GM23338 (cell line): Measurements from ENCODE around the gene KRTAP12-3. TPM values are rescaled to one million over a fixed set of nuclear protein-coding genes. Genes with fewer than 3 reads are reported as not detected.

Source experiments
- ATAC-seq: fragments of 200-7000 bp; cut with Tn5 transposase; 3 replicates; pipeline ENCODE4 v1.9.1; 2020
- DNase-seq: peaks from one replicate; pipeline ENCODE4 v3.0.0-alpha.2; 2015; ENCODE audit warnings: low spot score
- H2AFZ ChIP-seq: fragments of 200-600 bp; sonication (generic); 2 replicates; pipeline ENCODE4 v1.8.0; 2016; ENCODE audit warnings: antibody characterized with exemption, mild to moderate bottlenecking, moderate library complexity
- H3F3A ChIP-seq: fragments of 200-600 bp; sonication (generic); replicated peaks from 2 replicates; pipeline ENCODE4 v1.8.0; 2017; ENCODE audit warnings: antibody characterized with exemption, mixed run types, low read depth
- H3K27ac ChIP-seq: fragments of 200-600 bp; sonication (generic); 2 replicates; pipeline ENCODE4 v1.6.1; 2016; ENCODE audit warnings: low read depth
- H3K27me3 ChIP-seq: fragments of 200-600 bp; sonication (generic); 2 replicates; pipeline ENCODE4 v1.8.0; 2016; ENCODE audit warnings: mild to moderate bottlenecking, mixed run types, moderate library complexity; ENCODE audit not compliant: insufficient read depth
- H3K36me3 ChIP-seq: fragments of 200-600 bp; sonication (generic); 2 replicates; pipeline ENCODE4 v1.8.0; 2016; ENCODE audit warnings: mild to moderate bottlenecking; ENCODE audit not compliant: insufficient read depth
- H3K4me1 ChIP-seq: fragments of 200-600 bp; sonication (generic); 2 replicates; pipeline ENCODE4 v1.8.0; 2016; ENCODE audit warnings: mild to moderate bottlenecking, moderate library complexity; ENCODE audit not compliant: insufficient read depth
- H3K4me2 ChIP-seq: fragments of 200-600 bp; sonication (generic); 2 replicates; pipeline ENCODE4 v1.7.1; 2017; ENCODE audit warnings: mixed run types
- H3K4me3 ChIP-seq: fragments of 200-600 bp; sonication (generic); 2 replicates; pipeline ENCODE4 v1.6.1; 2016; ENCODE audit warnings: mixed run types
- H3K79me2 ChIP-seq: fragments of 200-600 bp; sonication (generic); replicated peaks from 2 replicates; pipeline ENCODE4 v1.8.0; 2017; ENCODE audit warnings: mild to moderate bottlenecking; ENCODE audit not compliant: insufficient read depth
- H3K9me2 ChIP-seq: fragments of 200-600 bp; sonication (generic); 2 replicates; pipeline ENCODE4 v1.8.0; 2017; ENCODE audit not compliant: insufficient read depth
- H4K20me1 ChIP-seq: fragments of 200-600 bp; sonication (generic); replicated peaks from 2 replicates; pipeline ENCODE4 v1.8.0; 2017; ENCODE audit warnings: mild to moderate bottlenecking; ENCODE audit not compliant: insufficient read depth
- H3K27ac Mint-ChIP-seq: 2 replicates; pipeline ENCODE4 v1.8.0; 2020; ENCODE audit warnings: inconsistent platforms, mild to moderate bottlenecking, moderate library complexity, mixed read lengths
- H3K27me3 Mint-ChIP-seq: 3 replicates; pipeline ENCODE4 v1.8.0; 2022; ENCODE audit warnings: low read depth, mild to moderate bottlenecking, moderate library complexity, mixed read lengths, inconsistent platforms; ENCODE audit not compliant: insufficient read depth, poor library complexity
- H3K36me3 Mint-ChIP-seq: 3 replicates; pipeline ENCODE4 v1.8.0; 2021; ENCODE audit warnings: low read depth, mild to moderate bottlenecking, inconsistent platforms, moderate library complexity, mixed read lengths
- H3K4me1 Mint-ChIP-seq: 3 replicates; pipeline ENCODE4 v1.8.0; 2020; ENCODE audit warnings: mild to moderate bottlenecking, inconsistent platforms, mixed read lengths
- H3K4me3 Mint-ChIP-seq: 3 replicates; pipeline ENCODE4 v1.8.0; 2021; ENCODE audit warnings: moderate library complexity, mild to moderate bottlenecking, inconsistent platforms, mixed read lengths
- H3K9me3 Mint-ChIP-seq: 3 replicates; pipeline ENCODE4 v1.8.0; 2020; ENCODE audit warnings: moderate library complexity, mild to moderate bottlenecking, inconsistent platforms, mixed read lengths
- CREB1 ChIP-seq: fragments of 250-450 bp; sonication (Bioruptor Pico); IDR thresholded peaks from 2 replicates; pipeline ENCODE4 v1.5.0; 2020; ENCODE audit warnings: low read depth, mild to moderate bottlenecking, moderate library complexity
- EZH2 ChIP-seq: fragments of 200-600 bp; sonication (generic); IDR thresholded peaks from one replicate; pipeline ENCODE4 v1.8.0; 2017; ENCODE audit warnings: antibody characterized with exemption, mild to moderate bottlenecking, low read depth; ENCODE audit not compliant: unreplicated experiment
- EZH2phosphoT487 ChIP-seq: fragments of 200-600 bp; sonication (generic); IDR thresholded peaks from one replicate; pipeline ENCODE4 v1.8.1; 2018; ENCODE audit warnings: antibody characterized with exemption; ENCODE audit not compliant: unreplicated experiment
- JUNB ChIP-seq: IDR thresholded peaks from one replicate; pipeline ENCODE4 v1.6.1; 2016; ENCODE audit warnings: antibody characterized with exemption; ENCODE audit not compliant: unreplicated experiment
- NANOG ChIP-seq: IDR thresholded peaks from 2 replicates; pipeline ENCODE4 v1.6.1; 2016; ENCODE audit warnings: antibody characterized with exemption, borderline replicate concordance
- POLR2AphosphoS5 ChIP-seq: IDR thresholded peaks from 2 replicates; pipeline ENCODE4 v1.6.1; 2016; ENCODE audit warnings: antibody characterized with exemption, low read depth
- REST ChIP-seq: IDR thresholded peaks from one replicate; pipeline ENCODE4 v1.6.1; 2018; ENCODE audit warnings: antibody characterized with exemption; ENCODE audit not compliant: unreplicated experiment
- STAT1 ChIP-seq: IDR thresholded peaks from one replicate; pipeline ENCODE4 v1.6.1; 2016; ENCODE audit warnings: antibody characterized with exemption; ENCODE audit not compliant: unreplicated experiment
- ZNF114 ChIP-seq: fragments of 250-450 bp; sonication (Bioruptor Pico); IDR thresholded peaks from 2 replicates; pipeline ENCODE4 v1.5.0; 2020; ENCODE audit warnings: mild to moderate bottlenecking, moderate library complexity
- ZNF331 ChIP-seq: fragments of 250-450 bp; sonication (Bioruptor Pico); IDR thresholded peaks from 2 replicates; pipeline ENCODE4 v1.5.0; 2020; ENCODE audit warnings: low read depth, mild to moderate bottlenecking, moderate library complexity
- polyA plus RNA-seq: library from polyadenylated mRNA; unstranded; fragments of >200 nt; fragmentation: Nextera tagmentation; extraction: Ambion mirVana; gene quantifications from 2 replicates; pipeline ENCODE4 v1.2.1, GENCODE V29; 2016
- total RNA-seq: library from RNA; depleted of rRNA; stranded (reverse); fragments of >200 nt; shearing (Covaris generic); gene quantifications from 2 replicates; pipeline ENCODE4 v1.2.3, GENCODE V29; 2014
- TF ChIP-seq, protein P1 (sequence below): fragments of 250-450 bp; sonication (Bioruptor Pico); IDR thresholded peaks from 2 replicates; pipeline ENCODE4 v1.5.0; 2020; ENCODE audit warnings: mild to moderate bottlenecking, moderate library complexity
- TF ChIP-seq, protein P2 (sequence below): IDR thresholded peaks from 2 replicates; pipeline ENCODE4 v1.6.1; 2016; ENCODE audit warnings: antibody characterized with exemption
- TF ChIP-seq, protein P3 (sequence below), 2 experiments: fragments of 200-600 bp in 1 of 2; sonication (generic) in 1 of 2; conservative IDR thresholded peaks; 2 replicates each; pipeline versions ENCODE4 v1.5.1 to v1.6.1; 2016 to 2017; ENCODE audit warnings: antibody characterized with exemption in 2 of 2, low read depth in 2 of 2, mild to moderate bottlenecking in 2 of 2, moderate library complexity in 1 of 2

Gene KRTAP12-3
- total and polyA plus RNA-seq, 2 experiments from 2014 or later = not detected

DNA sequence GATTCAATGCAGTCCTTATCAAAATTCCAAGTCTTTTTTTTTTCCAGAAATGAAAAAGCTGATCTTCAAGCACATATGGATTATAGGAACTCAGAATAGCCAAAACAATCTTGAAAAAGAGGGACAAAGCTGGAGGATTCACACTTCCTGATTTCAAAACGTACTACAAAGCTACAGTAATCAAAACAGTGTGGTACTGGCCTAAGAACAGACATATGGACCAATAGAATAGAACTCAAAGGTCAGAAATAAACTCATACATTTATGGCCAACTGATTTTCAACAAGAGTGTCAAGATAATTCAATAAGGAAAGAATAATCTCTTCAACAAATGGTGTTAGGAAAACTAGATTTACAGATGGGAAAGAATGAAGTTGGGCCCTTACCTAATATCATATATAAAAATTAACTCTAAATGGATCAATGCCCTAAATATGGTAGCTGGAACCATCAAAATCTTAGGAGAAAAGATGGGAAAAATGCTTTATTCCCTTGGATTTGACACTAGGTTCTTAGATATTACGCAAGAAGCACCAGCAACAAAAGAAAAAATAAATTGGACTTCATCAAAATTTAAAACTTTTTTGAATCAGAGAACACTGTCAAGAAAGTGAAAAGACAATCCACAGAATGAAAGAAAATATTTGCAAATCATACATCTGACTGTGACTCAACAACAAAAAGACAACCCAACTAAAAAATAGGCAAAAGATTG is 35.2 kb downstream of the KRTAP12-3 start:
- Histone ChIP-seq H3K27ac (no peak overlapping the region), H3K4me1 (peaks cover 7% of the 10 kb centered on the region; the same call in 1 of the 2 replicates), H3K4me3 (no peak overlapping the region), H3K4me2 (no peak overlapping the region), H3K36me3 (no peaks in the 10 kb centered on the region; the same call in 1 of the 2 replicates), H3K79me2 (no peaks in the 10 kb centered on the region), H3K9me2 (no peaks in the 10 kb centered on the region), H3F3A (no peaks in the 10 kb centered on the region), H3K27me3 (no peaks in the 10 kb centered on the region), H4K20me1 (no peaks in the 10 kb centered on the region), H2AFZ (no peak overlapping the region)
- Mint-ChIP-seq H3K4me1 (peaks cover 28% of the 10 kb centered on the region), H3K27ac (no peak overlapping the region), H3K27me3 (peaks cover 10% of the 10 kb centered on the region), H3K9me3 (peaks cover 17% of the 10 kb centered on the region; the same call in 2 of the 3 replicates), H3K36me3 (peaks cover 17% of the 10 kb centered on the region; the same call in 1 of the 3 replicates), H3K4me3 (no peak overlapping the region)
- TF ChIP-seq EZH2phosphoT487 = no peak
- TF ChIP-seq REST = no peak
- no peak for TF ChIP-seq ZNF114 (CRISPR knock-in tag)
- TF ChIP-seq EZH2 = no peak
- TF ChIP-seq CREB1 (CRISPR knock-in tag) = no peak
- TF ChIP-seq, protein P1, sequence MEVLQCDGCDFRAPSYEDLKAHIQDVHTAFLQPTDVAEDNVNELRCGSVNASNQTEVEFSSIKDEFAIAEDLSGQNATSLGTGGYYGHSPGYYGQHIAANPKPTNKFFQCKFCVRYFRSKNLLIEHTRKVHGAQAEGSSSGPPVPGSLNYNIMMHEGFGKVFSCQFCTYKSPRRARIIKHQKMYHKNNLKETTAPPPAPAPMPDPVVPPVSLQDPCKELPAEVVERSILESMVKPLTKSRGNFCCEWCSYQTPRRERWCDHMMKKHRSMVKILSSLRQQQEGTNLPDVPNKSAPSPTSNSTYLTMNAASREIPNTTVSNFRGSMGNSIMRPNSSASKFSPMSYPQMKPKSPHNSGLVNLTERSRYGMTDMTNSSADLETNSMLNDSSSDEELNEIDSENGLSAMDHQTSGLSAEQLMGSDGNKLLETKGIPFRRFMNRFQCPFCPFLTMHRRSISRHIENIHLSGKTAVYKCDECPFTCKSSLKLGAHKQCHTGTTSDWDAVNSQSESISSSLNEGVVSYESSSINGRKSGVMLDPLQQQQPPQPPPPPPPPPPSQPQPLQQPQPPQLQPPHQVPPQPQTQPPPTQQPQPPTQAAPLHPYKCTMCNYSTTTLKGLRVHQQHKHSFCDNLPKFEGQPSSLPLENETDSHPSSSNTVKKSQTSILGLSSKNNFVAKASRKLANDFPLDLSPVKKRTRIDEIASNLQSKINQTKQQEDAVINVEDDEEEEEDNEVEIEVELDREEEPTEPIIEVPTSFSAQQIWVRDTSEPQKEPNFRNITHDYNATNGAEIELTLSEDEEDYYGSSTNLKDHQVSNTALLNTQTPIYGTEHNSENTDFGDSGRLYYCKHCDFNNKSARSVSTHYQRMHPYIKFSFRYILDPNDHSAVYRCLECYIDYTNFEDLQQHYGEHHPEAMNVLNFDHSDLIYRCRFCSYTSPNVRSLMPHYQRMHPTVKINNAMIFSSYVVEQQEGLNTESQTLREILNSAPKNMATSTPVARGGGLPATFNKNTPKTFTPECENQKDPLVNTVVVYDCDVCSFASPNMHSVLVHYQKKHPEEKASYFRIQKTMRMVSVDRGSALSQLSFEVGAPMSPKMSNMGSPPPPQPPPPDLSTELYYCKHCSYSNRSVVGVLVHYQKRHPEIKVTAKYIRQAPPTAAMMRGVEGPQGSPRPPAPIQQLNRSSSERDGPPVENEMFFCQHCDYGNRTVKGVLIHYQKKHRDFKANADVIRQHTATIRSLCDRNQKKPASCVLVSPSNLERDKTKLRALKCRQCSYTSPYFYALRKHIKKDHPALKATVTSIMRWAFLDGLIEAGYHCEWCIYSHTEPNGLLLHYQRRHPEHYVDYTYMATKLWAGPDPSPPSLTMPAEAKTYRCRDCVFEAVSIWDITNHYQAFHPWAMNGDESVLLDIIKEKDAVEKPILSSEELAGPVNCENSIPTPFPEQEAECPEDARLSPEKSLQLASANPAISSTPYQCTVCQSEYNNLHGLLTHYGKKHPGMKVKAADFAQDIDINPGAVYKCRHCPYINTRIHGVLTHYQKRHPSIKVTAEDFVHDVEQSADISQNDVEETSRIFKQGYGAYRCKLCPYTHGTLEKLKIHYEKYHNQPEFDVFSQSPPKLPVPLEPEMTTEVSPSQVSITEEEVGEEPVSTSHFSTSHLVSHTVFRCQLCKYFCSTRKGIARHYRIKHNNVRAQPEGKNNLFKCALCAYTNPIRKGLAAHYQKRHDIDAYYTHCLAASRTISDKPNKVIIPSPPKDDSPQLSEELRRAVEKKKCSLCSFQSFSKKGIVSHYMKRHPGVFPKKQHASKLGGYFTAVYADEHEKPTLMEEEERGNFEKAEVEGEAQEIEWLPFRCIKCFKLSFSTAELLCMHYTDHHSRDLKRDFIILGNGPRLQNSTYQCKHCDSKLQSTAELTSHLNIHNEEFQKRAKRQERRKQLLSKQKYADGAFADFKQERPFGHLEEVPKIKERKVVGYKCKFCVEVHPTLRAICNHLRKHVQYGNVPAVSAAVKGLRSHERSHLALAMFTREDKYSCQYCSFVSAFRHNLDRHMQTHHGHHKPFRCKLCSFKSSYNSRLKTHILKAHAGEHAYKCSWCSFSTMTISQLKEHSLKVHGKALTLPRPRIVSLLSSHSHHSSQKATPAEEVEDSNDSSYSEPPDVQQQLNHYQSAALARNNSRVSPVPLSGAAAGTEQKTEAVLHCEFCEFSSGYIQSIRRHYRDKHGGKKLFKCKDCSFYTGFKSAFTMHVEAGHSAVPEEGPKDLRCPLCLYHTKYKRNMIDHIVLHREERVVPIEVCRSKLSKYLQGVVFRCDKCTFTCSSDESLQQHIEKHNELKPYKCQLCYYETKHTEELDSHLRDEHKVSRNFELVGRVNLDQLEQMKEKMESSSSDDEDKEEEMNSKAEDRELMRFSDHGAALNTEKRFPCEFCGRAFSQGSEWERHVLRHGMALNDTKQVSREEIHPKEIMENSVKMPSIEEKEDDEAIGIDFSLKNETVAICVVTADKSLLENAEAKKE (CRISPR knock-in tag) = no peak
- no peak for TF ChIP-seq POLR2AphosphoS5
- no peak for TF ChIP-seq STAT1
- TF ChIP-seq, protein P2, sequence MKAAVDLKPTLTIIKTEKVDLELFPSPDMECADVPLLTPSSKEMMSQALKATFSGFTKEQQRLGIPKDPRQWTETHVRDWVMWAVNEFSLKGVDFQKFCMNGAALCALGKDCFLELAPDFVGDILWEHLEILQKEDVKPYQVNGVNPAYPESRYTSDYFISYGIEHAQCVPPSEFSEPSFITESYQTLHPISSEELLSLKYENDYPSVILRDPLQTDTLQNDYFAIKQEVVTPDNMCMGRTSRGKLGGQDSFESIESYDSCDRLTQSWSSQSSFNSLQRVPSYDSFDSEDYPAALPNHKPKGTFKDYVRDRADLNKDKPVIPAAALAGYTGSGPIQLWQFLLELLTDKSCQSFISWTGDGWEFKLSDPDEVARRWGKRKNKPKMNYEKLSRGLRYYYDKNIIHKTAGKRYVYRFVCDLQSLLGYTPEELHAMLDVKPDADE = no peak
- no peak for TF ChIP-seq NANOG
- no peak for TF ChIP-seq JUNB
- TF ChIP-seq, protein P3, sequence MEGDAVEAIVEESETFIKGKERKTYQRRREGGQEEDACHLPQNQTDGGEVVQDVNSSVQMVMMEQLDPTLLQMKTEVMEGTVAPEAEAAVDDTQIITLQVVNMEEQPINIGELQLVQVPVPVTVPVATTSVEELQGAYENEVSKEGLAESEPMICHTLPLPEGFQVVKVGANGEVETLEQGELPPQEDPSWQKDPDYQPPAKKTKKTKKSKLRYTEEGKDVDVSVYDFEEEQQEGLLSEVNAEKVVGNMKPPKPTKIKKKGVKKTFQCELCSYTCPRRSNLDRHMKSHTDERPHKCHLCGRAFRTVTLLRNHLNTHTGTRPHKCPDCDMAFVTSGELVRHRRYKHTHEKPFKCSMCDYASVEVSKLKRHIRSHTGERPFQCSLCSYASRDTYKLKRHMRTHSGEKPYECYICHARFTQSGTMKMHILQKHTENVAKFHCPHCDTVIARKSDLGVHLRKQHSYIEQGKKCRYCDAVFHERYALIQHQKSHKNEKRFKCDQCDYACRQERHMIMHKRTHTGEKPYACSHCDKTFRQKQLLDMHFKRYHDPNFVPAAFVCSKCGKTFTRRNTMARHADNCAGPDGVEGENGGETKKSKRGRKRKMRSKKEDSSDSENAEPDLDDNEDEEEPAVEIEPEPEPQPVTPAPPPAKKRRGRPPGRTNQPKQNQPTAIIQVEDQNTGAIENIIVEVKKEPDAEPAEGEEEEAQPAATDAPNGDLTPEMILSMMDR (conservative IDR thresholded peaks at IDR 0.05; ENCODE audit: low read depth in 2 of 2) = no peak
- TF ChIP-seq ZNF331 (CRISPR knock-in tag) = no peak
- ATAC-seq = no peak
- no peak for DNase-seq
